Endothelial cell of umbilical vein (primary cell): ENCODE data around the gene SETBP1. TPM values are rescaled to one million over a fixed set of nuclear protein-coding genes. Genes with fewer than 3 reads are reported as not detected.

Source experiments
- BruUV-seq: library from RNA; stranded (reverse); fragments of 400-500 nt; replicated peaks from 2 replicates; lab custom pipeline; 2021; lab: Mats Ljungman, UMichigan
- CTCF ChIA-PET: fragments of 300-600, 350-600 bp; sonication (Branson Sonifier 250); formaldehyde crosslinking; loops from one replicate; lab custom pipeline; 2021; ENCODE audit warnings: antibody characterized with exemption, inconsistent platforms; lab: Charles Lee
- POLR2A ChIA-PET: fragments of 300-600, 350-600 bp; sonication (Branson Sonifier 250); formaldehyde crosslinking; loops from one replicate; lab custom pipeline; 2021; ENCODE audit warnings: antibody characterized with exemption, inconsistent platforms; lab: Charles Lee
- DNase-seq: peaks from one replicate; pipeline ENCODE4 v3.0.0-alpha.2; 2011; ENCODE audit warnings: low read depth, low spot score
- FAIRE-seq: peaks from 2 replicates; lab custom pipeline; 2011; peaks lifted over from hg19 to GRCh38; lab: Jason Lieb, UNC
- H2AFZ ChIP-seq: 2 replicates; pipeline ENCODE4 v1.6.0; 2012; ENCODE audit warnings: low read depth, low read length, control low read depth, inconsistent platforms
- H3K27ac ChIP-seq: 2 replicates; pipeline ENCODE4 v1.5.1; 2011; ENCODE audit warnings: low read depth, mild to moderate bottlenecking, control low read depth, low read length, moderate library complexity; ENCODE audit not compliant: insufficient read depth
- H3K27me3 ChIP-seq, 2 experiments: 2 replicates each; pipeline versions ENCODE4 v1.6.0 to v1.6.1; 2011; ENCODE audit warnings: low read length in 2 of 2, mixed read lengths in 1 of 2; ENCODE audit not compliant: control insufficient read depth in 2 of 2, insufficient read depth in 2 of 2
- H3K36me3 ChIP-seq, 2 experiments: 2 replicates in 1 of 2; 3 replicates in 1 of 2; pipeline ENCODE4 v1.5.1; 2011; ENCODE audit warnings: low read length in 2 of 2, mild to moderate bottlenecking in 1 of 2, moderate library complexity in 1 of 2; ENCODE audit not compliant: control insufficient read depth in 2 of 2, insufficient read depth in 2 of 2; ENCODE audit errors: extremely low read depth in 1 of 2
- H3K4me1 ChIP-seq: 3 replicates; pipeline ENCODE4 v1.5.1; 2011; ENCODE audit warnings: mild to moderate bottlenecking, low read length; ENCODE audit not compliant: control insufficient read depth, insufficient read depth; ENCODE audit errors: extremely low read depth
- H3K4me2 ChIP-seq: 2 replicates; pipeline ENCODE4 v1.6.1; 2011; ENCODE audit warnings: low read length, control low read depth, mixed read lengths; ENCODE audit not compliant: insufficient read depth
- H3K4me3 ChIP-seq, 3 experiments: fragments of 200-600 bp in 1 of 3; sonication (generic), shearing (Covaris generic) in 1 of 3; replicated peaks in 1 of 3; 2 replicates each; pipeline ENCODE4 v1.5.1; 2011 to 2016; ENCODE audit warnings: control low read depth in 3 of 3, low read length in 3 of 3, mild to moderate bottlenecking in 2 of 3, inconsistent platforms in 1 of 3, low read depth in 1 of 3, moderate library complexity in 1 of 3; ENCODE audit not compliant: insufficient read depth in 1 of 3
- H3K79me2 ChIP-seq: 2 replicates; pipeline ENCODE4 v1.6.0; 2012; ENCODE audit warnings: low read length, inconsistent platforms; ENCODE audit not compliant: control insufficient read depth, insufficient read depth
- H3K9ac ChIP-seq: replicated peaks from 2 replicates; pipeline ENCODE3; 2011; ENCODE audit warnings: low read length, control low read depth; ENCODE audit not compliant: insufficient read depth; ENCODE audit errors: extremely low read depth
- H3K9me1 ChIP-seq: replicated peaks from 3 replicates; pipeline ENCODE4 v1.6.0; 2011; ENCODE audit warnings: mild to moderate bottlenecking, low read length; ENCODE audit not compliant: control insufficient read depth, insufficient read depth; ENCODE audit errors: extremely low read depth
- H3K9me3 ChIP-seq: replicated peaks from 2 replicates; pipeline ENCODE4 v1.5.1; 2012; ENCODE audit warnings: low read length, inconsistent platforms; ENCODE audit not compliant: control insufficient read depth, insufficient read depth
- H4K20me1 ChIP-seq: replicated peaks from 2 replicates; pipeline ENCODE3; 2011; ENCODE audit warnings: mild to moderate bottlenecking, low read length; ENCODE audit not compliant: control insufficient read depth, insufficient read depth; ENCODE audit errors: extremely low read depth
- EZH2 ChIP-seq: IDR thresholded peaks from 2 replicates; pipeline ENCODE4 v1.6.1; 2012; ENCODE audit warnings: borderline replicate concordance, low read depth, mild to moderate bottlenecking, moderate library complexity, low read length, inconsistent platforms; ENCODE audit not compliant: severe bottlenecking
- GATA2 ChIP-seq: IDR thresholded peaks from 2 replicates; pipeline ENCODE4 v1.7.0; 2011; ENCODE audit warnings: low read depth, mild to moderate bottlenecking, moderate library complexity, mixed read lengths, low read length; ENCODE audit not compliant: insufficient read length, insufficient read depth
- JUN ChIP-seq: IDR thresholded peaks from 2 replicates; pipeline ENCODE4 v1.6.1; 2011; ENCODE audit warnings: borderline replicate concordance, low read depth; ENCODE audit not compliant: insufficient read length, insufficient read depth
- MYC ChIP-seq: IDR thresholded peaks from one replicate; pipeline ENCODE4 v1.6.1; 2011; ENCODE audit warnings: mild to moderate bottlenecking, low read depth, low read length
- POLR2A ChIP-seq: IDR thresholded peaks from 2 replicates; pipeline ENCODE4 v1.6.1; 2012; ENCODE audit warnings: low read depth, mild to moderate bottlenecking, control low read depth, low read length
- POLR2AphosphoS5 ChIP-seq: IDR thresholded peaks from 2 replicates; pipeline ENCODE4 v1.6.1; 2012; ENCODE audit warnings: low read depth, mild to moderate bottlenecking, control low read depth, low read length, moderate library complexity; ENCODE audit not compliant: insufficient read depth
- dilution Hi-C: fragments of 300-500 bp; cut with MboI; formaldehyde crosslinking; loops from one replicate; pipeline ENCODE4 v1.15.0; 2019; ENCODE audit warnings: low sequenced_read_pairs; ENCODE audit not compliant: extremely low pct_ligation_motif_present
- intact Hi-C: fragments of 100-400 bp; cut with micrococcal nuclease; formaldehyde crosslinking; loops from one replicate; pipeline ENCODE4 v1.10.0; 2022
- polyA plus RNA-seq, 4 experiments: library from polyadenylated mRNA; depleted of rRNA in 3 of 4; stranded (reverse) in 3 of 4; unstranded in 1 of 4; fragments of >200 nt; gene quantifications; 2 replicates each; pipeline versions ENCODE4 v1.2.1 to v1.2.3, GENCODE V29; 2011 to 2012; ENCODE audit warnings: missing spikeins in 1 of 4
- total RNA-seq: library from RNA; stranded (reverse); gene quantifications from 2 replicates; pipeline ENCODE4 v1.2.3, GENCODE V29; 2021

SETBP1 gene
- total and polyA plus RNA-seq, 2 donors (not counting 3 experiments of a cell fraction or from before 2014, with no cell fraction given): 0.76 to 3.1 TPM

GRCh38 chr18:44961288-44961995, 280.8 kb downstream of the SETBP1 start:
- Histone ChIP-seq H3K27me3 (no peaks in the 10 kb centered on the region), H3K4me3 (no peak overlapping the region), H3K27ac (no peak overlapping the region), H3K36me3 (no peaks in the 10 kb centered on the region), H3K79me2 (no peaks in the 10 kb centered on the region), H3K4me1 (no peaks in the 10 kb centered on the region), H3K9ac (no peak overlapping the region), H2AFZ (no peak overlapping the region), H4K20me1 (no peaks in the 10 kb centered on the region), H3K9me3 (no peaks in the 10 kb centered on the region), H3K9me1 (no peaks in the 10 kb centered on the region), H3K4me2 (no peak overlapping the region)
- TF ChIP-seq POLR2A (no peak), GATA2 (no peak), POLR2AphosphoS5 (no peak)
- FAIRE-seq (no peak), DNase-seq (no peak)
- CTCF ChIA-PET: no interaction called here
- intact Hi-C loops: no loop called here
- dilution Hi-C loops: no loop called here
- POLR2A ChIA-PET: no interaction called here
- no TSS peak for BruUV-seq

GRCh38 chr18:44967599-44967998, 286.9 kb downstream of the SETBP1 start:
- Histone ChIP-seq H3K4me1 (no peaks in the 10 kb centered on the region), H3K4me2 (no peak overlapping the region), H3K9me1 (no peaks in the 10 kb centered on the region), H3K36me3 (no peaks in the 10 kb centered on the region), H3K9ac (no peak overlapping the region), H4K20me1 (no peaks in the 10 kb centered on the region), H3K79me2 (no peaks in the 10 kb centered on the region), H3K4me3 (no peak overlapping the region), H3K9me3 (no peaks in the 10 kb centered on the region), H3K27me3 (no peaks in the 10 kb centered on the region), H3K27ac (no peak overlapping the region), H2AFZ (no peak overlapping the region)
- ChIA-PET CTCF (no interaction called here), POLR2A (no interaction called here)
- intact Hi-C loops (no loop called here), dilution Hi-C loops (no loop called here)
- no peak for DNase-seq
- TF ChIP-seq JUN (no peak), EZH2 (no peak), GATA2 (no peak), MYC (no peak)
- no TSS peak for BruUV-seq
- FAIRE-seq: no peak
